ENCODE data around the gene KPNA1.
A peak's percentile ranks its signal among the peaks of the same experiment; 100 is the strongest.

Gene KPNA1

DNA sequence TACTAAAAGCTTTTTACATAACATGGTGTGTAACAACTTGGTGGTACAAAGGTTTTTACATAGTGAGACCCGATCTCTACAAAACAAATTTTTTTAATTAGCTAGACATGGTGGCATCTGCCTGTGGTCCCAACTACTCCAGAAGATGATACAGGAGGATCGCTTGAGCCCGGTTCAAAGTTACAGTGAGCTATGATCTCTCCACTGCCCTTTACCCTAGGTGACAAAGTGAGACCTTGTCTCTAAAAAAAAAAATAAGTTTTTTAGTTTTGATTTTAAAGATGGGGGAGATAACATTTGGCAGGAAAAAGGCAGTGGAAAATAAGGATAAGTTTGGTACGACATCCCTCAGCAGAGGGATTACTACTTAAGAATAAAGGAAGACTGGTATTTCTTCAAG lies 124.8 kb downstream of the KPNA1 start:
- Mint-ChIP-seq H3K4me1 (peaks cover 41% of the 10 kb centered on the region), H3K36me3 (peaks cover 14% of the 10 kb centered on the region), H3K9me3 (no peaks in the 10 kb centered on the region), H3K4me3 (no peak overlapping the region), H3K27ac (no peak overlapping the region), H3K27me3 (no peaks in the 10 kb centered on the region)
- CTCF ChIA-PET = interaction anchor here (1.4 to 1.6 kb wide), 2 partner anchors 84 to 290 kb away, joined by 3 to 11 read pairs; partner anchors contain the start of gene PARP14
- DNase-seq = no peak

DNA sequence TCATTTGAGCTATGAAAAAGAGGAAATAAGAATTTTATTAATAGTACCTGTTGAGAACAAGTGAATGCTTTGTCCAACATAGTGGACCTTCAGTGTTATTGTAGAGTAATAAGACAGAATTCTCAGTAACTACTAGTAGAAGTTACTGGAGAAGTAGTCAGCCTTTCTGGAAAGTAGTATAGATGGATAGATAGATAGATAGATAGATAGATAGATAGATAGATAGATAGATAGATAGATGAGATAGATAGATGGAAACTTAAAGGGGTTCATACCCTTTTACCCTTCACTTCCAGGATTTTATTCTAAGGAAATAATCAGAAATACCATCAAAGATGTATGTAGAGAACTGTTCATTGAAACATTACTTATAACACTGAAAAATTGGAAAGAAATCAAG lies 125.5 kb downstream of the KPNA1 start:
- H3K27me3 Mint-ChIP-seq = no peaks in the 10 kb centered on the region
- H3K9me3 Mint-ChIP-seq = no peaks in the 10 kb centered on the region
- CTCF ChIA-PET = interaction anchor here (0.7 to 1.6 kb wide), 2 partner anchors 290 to 596 kb away, joined by 3 to 11 read pairs; partner anchors contain the start of gene PARP14
- H3K36me3 Mint-ChIP-seq = peaks cover 17% of the 10 kb centered on the region
- H3K4me3 Mint-ChIP-seq = no peak overlapping the region
- peaks cover 41% of the 10 kb centered on the region for H3K4me1 Mint-ChIP-seq
- DNase-seq = no peak
- no peak overlapping the region for H3K27ac Mint-ChIP-seq

DNA sequence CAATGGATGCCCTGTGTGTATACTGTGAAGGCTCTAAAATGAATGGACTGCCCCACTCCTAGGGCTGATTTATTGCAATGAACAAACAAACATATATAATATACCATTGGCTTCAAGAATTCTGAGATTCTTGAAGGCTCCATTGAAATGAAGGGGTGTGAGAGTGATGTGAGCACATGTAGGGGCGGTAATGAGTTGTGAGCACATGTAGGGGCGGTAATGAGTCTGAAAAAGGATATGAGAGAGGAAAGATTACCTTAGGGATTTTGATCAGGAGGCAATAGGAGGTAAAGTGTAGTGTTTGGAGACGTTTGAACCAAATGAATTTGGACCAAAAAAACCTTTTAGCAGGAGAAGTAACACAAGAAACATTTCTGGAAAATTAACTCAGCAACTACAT lies 127.0 kb downstream of the KPNA1 start:
- no peak overlapping the region for H3K27ac Mint-ChIP-seq
- H3K27me3 Mint-ChIP-seq = no peaks in the 10 kb centered on the region
- peaks cover 44% of the 10 kb centered on the region for H3K4me1 Mint-ChIP-seq
- CTCF ChIA-PET = no interaction called here
- H3K9me3 Mint-ChIP-seq = no peaks in the 10 kb centered on the region
- DNase-seq = no peak
- peaks cover 15% of the 10 kb centered on the region for H3K36me3 Mint-ChIP-seq
- no peak overlapping the region for H3K4me3 Mint-ChIP-seq

DNA sequence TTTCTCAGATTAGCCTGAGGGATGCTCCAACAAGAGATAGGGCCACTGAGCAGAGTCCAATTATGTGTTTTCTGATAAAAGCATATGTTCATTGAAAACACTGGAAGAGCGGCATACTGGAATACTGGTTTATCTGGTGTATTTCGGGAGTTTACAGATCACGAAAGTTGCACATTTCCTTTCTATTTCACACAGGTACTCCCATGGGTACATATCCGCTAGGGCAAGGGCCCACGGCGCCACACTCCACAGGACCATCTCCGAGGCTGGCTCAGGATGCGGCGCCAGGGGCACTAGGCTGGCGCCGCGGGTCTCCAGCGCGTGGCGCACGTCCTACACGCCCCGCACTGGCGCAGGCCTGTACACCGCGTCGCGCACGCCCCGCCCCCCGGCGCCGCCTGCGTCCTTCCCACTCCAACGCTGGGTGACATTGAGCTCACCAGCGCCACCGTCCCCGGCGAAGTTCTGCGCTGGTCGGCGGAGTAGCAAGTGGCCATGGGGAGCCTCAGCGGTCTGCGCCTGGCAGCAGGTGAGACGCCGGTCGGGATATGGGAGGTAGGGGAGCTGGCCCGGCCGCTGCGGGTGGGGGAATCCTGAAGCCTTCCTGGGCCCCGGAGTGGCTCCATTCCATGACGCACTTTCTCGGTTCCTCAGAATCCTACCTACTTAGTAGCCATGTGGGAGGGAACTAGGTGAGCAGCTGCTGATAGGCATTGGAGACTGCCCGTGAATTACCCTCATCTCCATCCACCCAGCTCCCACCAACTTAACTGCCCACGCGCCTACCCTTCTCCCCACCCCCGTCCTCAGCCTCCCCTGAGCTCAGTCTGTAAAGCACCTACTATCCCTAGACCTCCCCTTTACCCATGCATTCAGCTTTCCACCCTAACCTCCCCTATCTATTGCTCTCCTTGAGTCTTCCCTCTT lies 130.7 kb downstream of the KPNA1 start, which contains the start of gene FAM162A:
TSS of gene FAM162A (plus strand) at position 412 of the 927 bp plus-strand sequence. CDS start at position 496, 84 bp downstream.
- CTCF ChIA-PET = interaction anchor here (0.9 to 2.3 kb wide), 18 partner anchors 9 to 839 kb away, joined by 3 to 16 read pairs (median 5); partner anchors contain the start of genes POLQ and WDR5B
- H3K4me1 Mint-ChIP-seq = peaks cover 72% of the 10 kb centered on the region

DNA sequence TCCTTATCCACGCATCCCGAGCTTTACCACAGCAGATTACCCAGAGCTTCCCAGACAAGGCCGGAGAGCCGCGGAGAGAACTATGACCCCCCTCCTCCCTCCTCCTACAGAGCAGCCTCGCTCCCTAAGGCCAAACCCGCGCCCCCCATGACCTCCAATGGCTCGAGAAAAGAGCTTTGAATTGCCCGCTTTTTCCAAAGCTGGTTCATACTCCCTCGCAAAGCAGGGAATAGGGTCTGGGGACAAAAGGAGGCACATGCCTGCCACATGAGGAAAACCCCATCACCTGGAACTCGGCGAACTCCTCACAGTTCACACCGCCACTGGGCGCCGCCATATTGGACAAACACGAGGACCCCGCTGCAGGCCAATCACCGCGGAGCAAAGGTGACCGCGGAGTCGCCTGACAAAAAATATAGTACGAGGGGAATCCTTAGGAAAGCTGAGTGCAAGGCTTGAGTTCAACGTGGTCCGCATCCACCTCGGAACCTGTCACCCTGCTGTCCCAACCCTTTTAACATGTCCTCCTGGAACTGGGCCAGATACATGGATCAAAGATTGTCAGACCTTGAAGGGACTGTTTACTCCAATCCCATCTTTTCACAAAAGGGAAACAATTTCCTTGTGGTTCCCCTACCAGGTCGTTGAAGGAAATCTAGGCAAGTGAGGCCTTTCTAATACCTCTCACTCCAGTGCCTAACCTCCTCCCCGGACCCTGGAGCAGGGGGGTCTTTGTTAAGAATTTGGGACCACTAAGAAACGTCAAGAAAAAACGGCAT lies 131.7 kb downstream of the KPNA1 start, which contains the start of gene MIX23:
TSS of gene MIX23 (minus strand) at position 344 of the 779 bp plus-strand sequence. CDS start at position 337, 7 bp downstream.
- Mint-ChIP-seq H3K4me3 (peak within 1 kb of the TSS; percentile 93), H3K27ac (peak within 1 kb of the TSS; percentile 96), H3K4me1 (peaks cover 75% of the 10 kb centered on the region), H3K36me3 (peaks cover 15% of the 10 kb centered on the region), H3K9me3 (no peaks in the 10 kb centered on the region), H3K27me3 (no peaks in the 10 kb centered on the region)
- DNase-seq = peak; percentile 91
- CTCF ChIA-PET = interaction anchor here (1.0 to 1.1 kb wide), 2 partner anchors 11 to 76 kb away, joined by 3 read pairs; no protein-coding TSS in a partner anchor

More for the DNA sequence above, 130.7 kb downstream of the KPNA1 start, which contains the start of gene FAM162A:
- Mint-ChIP-seq H3K36me3 (peaks cover 15% of the 10 kb centered on the region), H3K4me3 (peak within 1 kb of the TSS; percentile 93), H3K9me3 (no peaks in the 10 kb centered on the region), H3K27ac (peak within 1 kb of the TSS; percentile 96), H3K27me3 (no peaks in the 10 kb centered on the region)
- DNase-seq = peak; percentile 96

DNA sequence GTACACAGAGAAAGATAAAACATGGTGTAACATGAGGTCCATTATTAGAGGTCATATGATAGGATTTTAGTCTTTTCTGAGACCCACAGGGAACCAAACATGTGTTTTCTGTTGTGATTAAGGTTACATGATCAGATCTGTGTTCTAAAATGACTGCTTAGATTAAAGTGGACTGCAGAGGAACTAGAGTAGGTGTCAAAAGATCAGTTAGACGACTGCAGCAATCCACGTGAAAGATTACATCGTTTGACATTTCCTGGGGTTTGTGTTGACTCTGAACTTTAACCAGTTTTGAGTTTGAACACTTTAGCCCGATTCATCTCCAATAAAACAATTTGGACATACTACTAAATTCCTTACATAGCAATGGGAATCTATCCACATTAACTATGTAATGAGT lies 136.8 kb downstream of the KPNA1 start:
- Mint-ChIP-seq H3K9me3 (no peaks in the 10 kb centered on the region), H3K36me3 (peaks cover 11% of the 10 kb centered on the region), H3K27me3 (no peaks in the 10 kb centered on the region), H3K4me3 (no peak overlapping the region), H3K27ac (no peak overlapping the region), H3K4me1 (peaks cover 43% of the 10 kb centered on the region)
- no peak for DNase-seq
- CTCF ChIA-PET = interaction anchor here (2.2 kb wide), 1 partner anchor 15 kb away, joined by 6 read pairs; no protein-coding TSS in a partner anchor

DNA sequence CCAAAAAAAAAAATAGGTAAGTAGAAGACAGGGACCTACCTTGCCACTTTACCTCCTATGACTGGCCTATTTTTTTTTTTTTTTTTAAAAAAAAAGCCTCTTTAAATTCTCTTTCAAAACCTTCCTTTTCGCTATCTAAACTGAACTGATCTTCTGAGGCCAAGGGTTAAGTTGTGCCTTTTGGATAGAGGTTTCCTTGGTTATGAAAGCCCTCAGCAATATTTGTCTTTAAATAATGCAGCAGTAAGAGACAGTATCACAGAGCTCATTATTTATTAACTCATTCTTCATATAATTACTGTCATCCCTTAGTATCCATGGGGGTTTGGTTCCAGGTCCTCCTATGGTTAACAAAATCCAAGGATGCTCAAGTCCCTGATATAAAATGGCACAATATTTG lies 140.7 kb downstream of the KPNA1 start:
- no peak overlapping the region for H3K4me3 Mint-ChIP-seq
- H3K9me3 Mint-ChIP-seq = no peaks in the 10 kb centered on the region
- no peak for DNase-seq
- no peaks in the 10 kb centered on the region for H3K27me3 Mint-ChIP-seq
- peaks cover 10% of the 10 kb centered on the region for H3K4me1 Mint-ChIP-seq
- H3K27ac Mint-ChIP-seq = no peak overlapping the region
- peaks cover 20% of the 10 kb centered on the region for H3K36me3 Mint-ChIP-seq
- CTCF ChIA-PET = no interaction called here
